GM12864 (cell line): ENCODE measurements around the gene RPH3AL.
"Not testable (repeated sequence)": the region's sequence is repeated elsewhere in the genome, so short reads cannot be mapped to it uniquely, and the experiment has no call there.

Experiments
- DNase-seq: peaks from one replicate; pipeline ENCODE4 v3.0.0-alpha.2; 2011; ENCODE audit warnings: low read depth
- H3K4me3 ChIP-seq: 2 replicates; pipeline ENCODE4 v1.5.1; 2011; ENCODE audit warnings: mild to moderate bottlenecking, low read depth, low read length, control low read depth
- TF ChIP-seq, protein P1 (sequence below): IDR thresholded peaks from 2 replicates; pipeline ENCODE4 v1.5.1; 2011; ENCODE audit warnings: low read depth, mild to moderate bottlenecking, moderate library complexity, low read length, control low read depth, inconsistent platforms; ENCODE audit errors: missing control alignments

Gene RPH3AL

DNA sequence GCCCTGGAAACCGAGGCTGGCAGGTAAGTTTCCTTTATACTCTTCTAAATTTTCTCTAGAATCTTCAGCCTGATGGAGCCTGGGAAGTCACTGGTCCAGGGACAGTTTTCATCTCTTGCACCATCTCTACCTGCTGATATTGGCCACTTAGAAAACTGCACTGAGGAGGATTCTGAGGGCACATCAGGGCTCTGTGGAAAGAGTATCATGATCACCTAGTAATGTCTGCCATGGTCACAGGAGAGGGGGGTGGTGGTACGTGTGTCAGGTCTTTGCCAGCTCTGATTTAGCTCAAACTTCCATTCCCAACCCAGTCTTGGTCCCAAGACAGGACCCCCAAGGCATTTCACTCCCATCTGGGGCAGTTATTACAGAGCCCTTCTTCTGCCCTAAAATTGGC is 136.0 kb downstream of the RPH3AL start:
- TF ChIP-seq, protein P1, sequence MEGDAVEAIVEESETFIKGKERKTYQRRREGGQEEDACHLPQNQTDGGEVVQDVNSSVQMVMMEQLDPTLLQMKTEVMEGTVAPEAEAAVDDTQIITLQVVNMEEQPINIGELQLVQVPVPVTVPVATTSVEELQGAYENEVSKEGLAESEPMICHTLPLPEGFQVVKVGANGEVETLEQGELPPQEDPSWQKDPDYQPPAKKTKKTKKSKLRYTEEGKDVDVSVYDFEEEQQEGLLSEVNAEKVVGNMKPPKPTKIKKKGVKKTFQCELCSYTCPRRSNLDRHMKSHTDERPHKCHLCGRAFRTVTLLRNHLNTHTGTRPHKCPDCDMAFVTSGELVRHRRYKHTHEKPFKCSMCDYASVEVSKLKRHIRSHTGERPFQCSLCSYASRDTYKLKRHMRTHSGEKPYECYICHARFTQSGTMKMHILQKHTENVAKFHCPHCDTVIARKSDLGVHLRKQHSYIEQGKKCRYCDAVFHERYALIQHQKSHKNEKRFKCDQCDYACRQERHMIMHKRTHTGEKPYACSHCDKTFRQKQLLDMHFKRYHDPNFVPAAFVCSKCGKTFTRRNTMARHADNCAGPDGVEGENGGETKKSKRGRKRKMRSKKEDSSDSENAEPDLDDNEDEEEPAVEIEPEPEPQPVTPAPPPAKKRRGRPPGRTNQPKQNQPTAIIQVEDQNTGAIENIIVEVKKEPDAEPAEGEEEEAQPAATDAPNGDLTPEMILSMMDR, result no peak
- no peak overlapping the region for H3K4me3 ChIP-seq
- DNase-seq, result no peak

DNA sequence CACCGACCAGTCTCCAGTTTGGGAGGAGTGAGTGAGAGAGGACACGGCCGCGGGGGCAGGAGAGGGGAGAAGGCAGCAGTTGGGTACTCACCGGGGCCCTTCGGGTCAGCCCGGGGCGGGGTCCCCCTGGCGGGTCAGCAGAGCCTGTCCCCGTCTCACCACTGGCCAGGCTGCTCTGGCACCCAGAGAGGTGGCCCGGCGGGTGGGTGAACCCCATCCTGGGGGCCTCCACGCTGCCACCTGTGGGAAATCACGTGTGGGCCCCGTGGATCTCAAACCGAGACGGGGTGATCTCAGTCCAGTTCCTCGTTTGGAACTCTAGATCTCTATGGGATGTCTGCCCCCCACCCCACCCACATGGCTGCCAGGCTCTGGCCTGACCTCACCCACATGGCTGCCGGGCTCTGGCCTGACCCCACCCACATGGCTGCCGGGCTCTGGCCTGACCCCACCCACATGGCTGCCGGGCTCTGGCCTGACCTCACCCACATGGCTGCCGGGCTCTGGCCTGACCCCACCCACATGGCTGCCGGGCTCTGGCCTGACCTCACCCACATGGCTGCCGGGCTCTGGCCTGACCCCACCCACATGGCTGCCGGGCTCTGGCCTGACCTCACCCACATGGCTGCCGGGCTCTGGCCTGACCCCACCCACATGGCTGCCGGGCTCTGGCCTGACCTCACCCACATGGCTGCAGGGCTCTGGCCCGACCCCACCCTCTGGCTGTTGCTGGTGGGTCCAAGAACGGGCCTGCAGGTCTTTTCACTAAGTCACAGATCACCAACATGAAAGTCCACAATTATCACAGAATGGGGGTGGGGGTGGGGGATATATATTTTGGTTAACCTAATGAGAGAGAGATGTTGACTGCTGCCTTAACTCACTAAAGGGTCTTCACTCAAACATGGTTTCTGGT is 136.8 kb downstream of the RPH3AL start:
- DNase-seq, result not testable (repeated sequence)
- peak overlapping the region; percentile 67 for H3K4me3 ChIP-seq

DNA sequence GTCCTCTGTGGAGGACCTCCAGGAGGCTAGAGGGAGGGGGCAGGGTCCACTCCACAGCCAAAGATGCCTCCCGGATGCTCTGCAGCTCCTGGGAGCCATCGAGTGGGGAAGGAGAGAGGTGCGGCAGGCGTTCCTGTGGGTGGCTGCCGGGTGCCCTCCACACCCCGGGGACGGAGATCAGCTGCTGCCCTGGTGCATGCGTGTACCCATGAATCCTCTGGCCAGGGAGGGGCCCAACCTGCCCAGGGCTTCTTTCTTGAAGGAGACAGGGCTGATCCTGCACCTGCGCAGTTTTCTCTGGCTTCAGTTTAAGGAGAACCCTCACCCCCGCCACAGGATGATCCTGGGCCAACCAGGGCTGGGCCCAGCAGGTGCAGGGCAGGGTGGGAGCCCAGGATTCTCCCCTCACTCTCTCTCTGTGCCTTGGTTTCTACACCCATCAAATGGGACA is 137.7 kb downstream of the RPH3AL start:
- TF ChIP-seq, protein P1, result no peak

DNA sequence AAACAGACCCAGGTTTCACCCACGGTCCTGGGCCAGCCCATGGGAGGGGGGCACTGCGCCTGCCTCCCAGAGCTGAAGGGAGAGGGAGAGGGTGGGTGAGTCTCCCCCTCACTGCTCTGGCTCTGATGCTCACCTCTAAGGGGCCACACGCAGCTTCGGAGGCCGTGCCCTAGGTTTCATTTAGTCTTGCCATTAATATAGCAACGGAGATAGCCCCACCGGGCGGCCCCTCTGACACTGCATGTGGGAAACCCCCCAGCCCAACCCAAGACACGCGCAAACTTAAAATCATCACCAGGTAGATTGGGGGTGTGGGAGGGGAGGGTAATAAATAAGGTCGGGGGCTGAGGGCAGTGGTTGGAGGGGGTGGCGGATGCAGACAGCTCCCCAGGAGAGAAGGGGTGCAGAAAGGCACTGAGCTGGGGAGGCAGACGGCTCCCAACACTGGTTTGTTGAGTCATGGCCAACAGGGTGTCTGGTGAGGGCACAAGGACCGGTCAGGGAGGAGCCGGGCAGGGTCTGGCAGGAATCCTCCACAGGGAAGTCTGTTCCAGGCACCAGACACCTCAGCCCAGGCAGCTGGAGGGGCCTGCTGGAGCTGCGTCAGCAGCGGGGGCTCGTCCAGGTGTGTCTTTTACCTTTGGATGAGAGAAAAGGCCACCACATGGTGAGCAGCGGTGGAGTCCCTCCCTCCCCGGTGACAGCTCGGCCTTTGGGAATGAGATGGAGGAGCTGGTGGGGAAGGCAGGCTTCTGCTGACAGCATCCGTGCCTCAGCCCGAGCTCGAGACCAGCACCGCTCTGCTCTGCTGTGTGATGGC is 139.1 kb downstream of the RPH3AL start:
- H3K4me3 ChIP-seq, result no peak overlapping the region
- no peak for DNase-seq
- TF ChIP-seq, protein P1, result no peak

More for the DNA sequence above, 137.7 kb downstream of the RPH3AL start:
- no peak for DNase-seq
- H3K4me3 ChIP-seq, result peak overlapping the region; percentile 67

DNA sequence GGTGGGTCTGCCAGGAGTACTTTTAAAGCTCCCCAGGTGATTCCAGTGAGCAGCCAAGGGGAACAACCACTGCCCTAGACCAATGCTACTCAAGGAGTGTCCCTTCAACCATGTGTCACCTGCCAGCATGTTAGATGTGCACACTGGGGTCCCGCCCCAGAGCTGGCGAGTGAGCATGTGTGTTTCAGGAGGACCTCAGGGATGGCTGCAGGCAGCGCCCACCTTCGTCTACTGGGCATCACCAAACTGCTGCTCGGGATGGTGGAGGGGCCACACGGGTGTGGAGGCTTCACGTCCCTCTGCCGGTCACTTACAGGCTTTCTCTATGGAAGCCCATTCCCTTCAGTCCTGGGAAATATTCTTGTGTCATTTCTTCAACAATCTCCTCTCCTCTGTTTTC is 142.2 kb downstream of the RPH3AL start:
- TF ChIP-seq, protein P1, result no peak
- DNase-seq, result no peak
- H3K4me3 ChIP-seq, result no peak overlapping the region

DNA sequence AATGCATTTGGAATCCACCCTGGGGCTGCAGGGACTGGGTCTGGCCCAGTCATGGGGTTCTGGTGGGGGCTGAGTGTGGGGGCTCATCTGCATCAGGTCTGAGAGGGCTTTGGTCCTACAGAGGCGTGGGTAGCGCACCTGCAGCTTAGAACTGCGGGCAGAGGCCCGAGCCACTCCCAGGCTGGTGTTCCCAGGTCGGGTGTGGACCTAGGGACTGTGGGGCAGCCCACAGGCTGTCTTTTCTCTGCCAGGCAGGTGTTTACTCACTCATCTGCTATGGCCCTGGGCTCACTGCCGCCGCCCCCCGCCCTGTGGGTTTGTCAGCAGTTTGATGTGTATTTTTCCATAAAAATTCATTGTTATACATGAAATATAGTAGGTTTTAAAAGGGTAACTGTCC is 144.2 kb downstream of the RPH3AL start:
- DNase-seq, result no peak
- TF ChIP-seq, protein P1, result no peak
- H3K4me3 ChIP-seq, result no peak overlapping the region

DNA sequence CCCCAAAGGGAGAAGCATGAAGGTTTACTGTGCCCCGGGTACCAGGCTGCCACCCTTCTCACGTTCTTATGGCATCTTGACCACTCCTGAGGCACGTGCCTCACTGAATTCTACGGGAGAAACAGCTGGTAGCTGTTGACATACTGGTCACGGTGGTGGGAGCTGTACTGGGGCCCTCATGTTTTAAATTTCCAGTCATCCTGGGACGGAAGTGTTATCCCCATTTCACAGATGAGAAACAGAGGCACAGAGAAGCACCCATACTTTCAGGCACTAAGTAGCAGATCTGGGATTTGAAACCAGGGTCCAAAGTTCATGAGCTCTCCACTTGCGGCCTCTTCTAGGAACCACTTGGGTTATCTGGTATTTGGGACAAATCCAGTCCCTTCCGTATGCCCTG is 144.8 kb downstream of the RPH3AL start:
- TF ChIP-seq, protein P1, result no peak
- DNase-seq, result no peak
- H3K4me3 ChIP-seq, result no peak overlapping the region
